SH-SY5Y (cell line): ENCODE results near the gene TOGARAM1.

ENCODE experiments used
- GATA2 ChIP-seq: IDR thresholded peaks from 2 replicates; pipeline ENCODE4 v1.6.1; 2011; ENCODE audit warnings: mild to moderate bottlenecking, low read depth, low read length
- GATA3 ChIP-seq: IDR thresholded peaks from 2 replicates; pipeline ENCODE4 v1.6.1; 2011; ENCODE audit warnings: low read depth, mild to moderate bottlenecking, low read length, moderate library complexity

- TF ChIP-seq GATA3 = no peak
- no peak for TF ChIP-seq GATA2
Measured at GRCh38 chr14:44982594-44982993, 20.6 kb downstream of the TOGARAM1 start.
